Endothelial cell of umbilical vein (primary cell): ENCODE data around the gene CACNA2D1.

Source experiments
- EZH2 ChIP-seq: IDR thresholded peaks from 2 replicates; pipeline ENCODE4 v1.6.1; 2012; ENCODE audit warnings: borderline replicate concordance, low read depth, mild to moderate bottlenecking, moderate library complexity, low read length, inconsistent platforms; ENCODE audit not compliant: severe bottlenecking
- POLR2A ChIP-seq: IDR thresholded peaks from 2 replicates; pipeline ENCODE4 v1.6.1; 2012; ENCODE audit warnings: low read depth, mild to moderate bottlenecking, control low read depth, low read length
- POLR2AphosphoS5 ChIP-seq: IDR thresholded peaks from 2 replicates; pipeline ENCODE4 v1.6.1; 2012; ENCODE audit warnings: low read depth, mild to moderate bottlenecking, control low read depth, low read length, moderate library complexity; ENCODE audit not compliant: insufficient read depth
- TF ChIP-seq, protein P1 (sequence below), 2 donors: IDR thresholded peaks; 1 replicate in 1 of 2; 2 replicates in 1 of 2; pipeline ENCODE4 v1.5.1; 2011; ENCODE audit warnings: low read length in 2 of 2, mild to moderate bottlenecking in 2 of 2, moderate library complexity in 2 of 2, control low read depth in 1 of 2, inconsistent platforms in 1 of 2, low read depth in 1 of 2; ENCODE audit not compliant: insufficient read depth in 1 of 2; ENCODE audit errors: extremely low read depth in 1 of 2

GRCh38 chr7:82078807-82079206 lies 364.8 kb downstream of the CACNA2D1 start:
- TF ChIP-seq POLR2AphosphoS5, result no peak
- TF ChIP-seq, protein P1, sequence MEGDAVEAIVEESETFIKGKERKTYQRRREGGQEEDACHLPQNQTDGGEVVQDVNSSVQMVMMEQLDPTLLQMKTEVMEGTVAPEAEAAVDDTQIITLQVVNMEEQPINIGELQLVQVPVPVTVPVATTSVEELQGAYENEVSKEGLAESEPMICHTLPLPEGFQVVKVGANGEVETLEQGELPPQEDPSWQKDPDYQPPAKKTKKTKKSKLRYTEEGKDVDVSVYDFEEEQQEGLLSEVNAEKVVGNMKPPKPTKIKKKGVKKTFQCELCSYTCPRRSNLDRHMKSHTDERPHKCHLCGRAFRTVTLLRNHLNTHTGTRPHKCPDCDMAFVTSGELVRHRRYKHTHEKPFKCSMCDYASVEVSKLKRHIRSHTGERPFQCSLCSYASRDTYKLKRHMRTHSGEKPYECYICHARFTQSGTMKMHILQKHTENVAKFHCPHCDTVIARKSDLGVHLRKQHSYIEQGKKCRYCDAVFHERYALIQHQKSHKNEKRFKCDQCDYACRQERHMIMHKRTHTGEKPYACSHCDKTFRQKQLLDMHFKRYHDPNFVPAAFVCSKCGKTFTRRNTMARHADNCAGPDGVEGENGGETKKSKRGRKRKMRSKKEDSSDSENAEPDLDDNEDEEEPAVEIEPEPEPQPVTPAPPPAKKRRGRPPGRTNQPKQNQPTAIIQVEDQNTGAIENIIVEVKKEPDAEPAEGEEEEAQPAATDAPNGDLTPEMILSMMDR (IDR thresholded peaks at IDR 0.05; ENCODE audit: extremely low read depth in 1 of 2, insufficient read depth in 1 of 2, low read depth in 1 of 2, low read length in 2 of 2), result no peak
- no peak for TF ChIP-seq EZH2
- TF ChIP-seq POLR2A, result no peak
